A673 (cell line): ENCODE results near the gene FAM234B. TPM values are rescaled to one million over a fixed set of nuclear protein-coding genes. Genes with fewer than 3 reads are reported as not detected.

ENCODE experiments used
- BruUV-seq: library from RNA; stranded (reverse); fragments of 400-500 nt; replicated peaks from 2 replicates; lab custom pipeline; 2021; lab: Mats Ljungman, UMichigan
- CTCF ChIA-PET: fragments of 300-600 bp; sonication (Branson Sonifier 250); formaldehyde crosslinking; loops from one replicate; lab custom pipeline; 2022; ENCODE audit warnings: antibody characterized with exemption; lab: Charles Lee
- POLR2A ChIA-PET: fragments of 300-600 bp; sonication (Branson Sonifier 250); formaldehyde crosslinking; loops from one replicate; lab custom pipeline; 2022; ENCODE audit warnings: antibody characterized with exemption; ENCODE audit not compliant: low non-redundant PET; lab: Charles Lee
- DNase-seq: peaks from one replicate; pipeline ENCODE4 v3.0.0-alpha.2; 2015; ENCODE audit warnings: low spot score
- H3K27ac ChIP-seq: fragments of 200-600 bp; sonication (generic); 2 replicates; pipeline ENCODE4 v1.5.1; 2016; ENCODE audit warnings: mixed run types, low read depth, mild to moderate bottlenecking, mixed read lengths, antibody characterized with exemption, low read length; ENCODE audit not compliant: poor library complexity, severe bottlenecking
- H3K27me3 ChIP-seq: fragments of 200-600 bp; sonication (generic); replicated peaks from 2 replicates; pipeline ENCODE4 v1.6.1; 2017; ENCODE audit warnings: mixed run types, low read depth, mild to moderate bottlenecking, mixed read lengths, antibody characterized with exemption, low read length; ENCODE audit not compliant: insufficient read depth, poor library complexity
- H3K36me3 ChIP-seq: fragments of 200-600 bp; sonication (generic); 2 replicates; pipeline ENCODE4 v1.6.1; 2016; ENCODE audit warnings: mixed run types, mild to moderate bottlenecking, mixed read lengths, antibody characterized with exemption, low read length; ENCODE audit not compliant: insufficient read depth, poor library complexity, severe bottlenecking
- H3K4me1 ChIP-seq: fragments of 200-600 bp; sonication (generic); 2 replicates; pipeline ENCODE4 v1.6.1; 2017; ENCODE audit warnings: mixed run types, mild to moderate bottlenecking, mixed read lengths, antibody characterized with exemption, low read length; ENCODE audit not compliant: insufficient read depth, poor library complexity, severe bottlenecking
- H3K4me3 ChIP-seq: fragments of 200-600 bp; sonication (generic); 2 replicates; pipeline ENCODE4 v1.5.1; 2016; ENCODE audit warnings: low read depth, mixed run types, mild to moderate bottlenecking, mixed read lengths, low read length; ENCODE audit not compliant: poor library complexity, severe bottlenecking
- H3K9me3 ChIP-seq: fragments of 200-600 bp; sonication (generic); 2 replicates; pipeline ENCODE4 v1.6.1; 2016; ENCODE audit warnings: mixed run types, low read depth, mild to moderate bottlenecking, mixed read lengths, antibody characterized with exemption, low read length; ENCODE audit not compliant: poor library complexity, severe bottlenecking
- CTCF ChIP-seq: fragments of 300-800, 200-600 bp; sonication (generic); conservative IDR thresholded peaks from 2 replicates; pipeline ENCODE4 v1.5.1; 2017; ENCODE audit warnings: low read depth, mild to moderate bottlenecking, antibody characterized with exemption, low read length, moderate library complexity, mixed read lengths
- EZH2 ChIP-seq: fragments of 200-600 bp; sonication (generic); IDR thresholded peaks from 2 replicates; pipeline ENCODE4 v1.6.1; 2017; ENCODE audit warnings: borderline replicate concordance, low read depth, mild to moderate bottlenecking, mixed read lengths, antibody characterized with exemption, low read length; ENCODE audit not compliant: poor library complexity, severe bottlenecking
- intact Hi-C: fragments of 100-400 bp; cut with micrococcal nuclease; formaldehyde crosslinking; loops from one replicate; pipeline ENCODE4 v1.10.0; 2022; ENCODE audit not compliant: unreplicated experiment
- total RNA-seq: library from RNA; stranded (reverse); gene quantifications from 2 replicates; pipeline ENCODE4 v1.2.3, GENCODE V29; 2021

The FAM234B gene
- total RNA-seq, 1 experiment from 2014 or later, result 11.8 TPM

DNA sequence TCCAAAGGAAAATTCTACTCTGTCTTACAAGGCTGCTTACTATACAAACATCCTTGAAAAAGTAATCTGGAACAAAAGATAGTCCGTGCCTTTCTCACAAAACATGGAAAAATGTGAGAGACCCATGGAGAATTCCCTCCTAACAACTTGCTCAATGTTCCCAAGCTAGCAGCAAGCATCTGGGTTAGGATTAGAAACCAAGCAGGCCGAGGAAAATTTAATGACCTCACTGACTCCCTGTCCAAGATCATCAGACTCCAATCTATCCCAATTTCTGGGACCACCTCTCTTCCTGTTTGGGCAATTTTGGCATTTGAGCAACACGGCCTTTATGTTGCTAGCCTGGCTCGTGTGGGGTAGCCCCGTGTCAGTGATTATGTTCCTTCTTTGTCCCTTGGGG is 77.4 kb downstream of the FAM234B start:
- Histone ChIP-seq H3K9me3 (no peaks in the 10 kb centered on the region), H3K4me1 (no peaks in the 10 kb centered on the region), H3K36me3 (no peaks in the 10 kb centered on the region), H3K27me3 (no peaks in the 10 kb centered on the region), H3K4me3 (no peak overlapping the region), H3K27ac (no peak overlapping the region)
- BruUV-seq, result no TSS peak
- DNase-seq, result no peak
- POLR2A ChIA-PET, result no interaction called here
- intact Hi-C loops, result no loop called here
- no peak for TF ChIP-seq CTCF
- TF ChIP-seq EZH2, result no peak
- CTCF ChIA-PET, result no interaction called here

GRCh38 chr12:13124656-13125505 is 80.7 kb downstream of the FAM234B start:
- POLR2A ChIA-PET, result no interaction called here
- Histone ChIP-seq H3K4me1 (no peaks in the 10 kb centered on the region), H3K9me3 (no peaks in the 10 kb centered on the region), H3K36me3 (no peaks in the 10 kb centered on the region), H3K27me3 (no peaks in the 10 kb centered on the region), H3K27ac (no peak overlapping the region), H3K4me3 (no peak overlapping the region)
- CTCF ChIA-PET, result no interaction called here
- BruUV-seq, result no TSS peak
- DNase-seq, result peak; percentile 26
- intact Hi-C loops, result no loop called here
- TF ChIP-seq EZH2, result no peak
- no peak for TF ChIP-seq CTCF

DNA sequence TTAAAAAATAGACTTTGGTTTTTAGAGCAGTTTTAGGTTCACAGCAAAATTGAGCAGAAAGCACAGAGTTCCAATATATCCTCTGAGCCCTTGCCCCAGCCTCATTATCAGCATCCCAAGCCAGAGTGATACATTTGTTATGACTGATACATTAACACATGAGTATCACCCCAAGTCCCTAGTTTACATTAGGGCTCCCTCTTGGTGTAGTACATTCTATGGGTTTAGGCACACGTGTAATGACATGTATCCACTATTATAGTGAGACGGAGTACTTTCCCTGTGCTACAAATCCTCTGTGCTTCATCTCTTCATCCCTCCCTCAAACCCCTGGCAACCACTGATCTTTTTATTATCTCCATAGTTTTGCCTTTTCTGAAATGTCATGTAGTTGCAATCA is 81.8 kb downstream of the FAM234B start:
- Histone ChIP-seq H3K4me1 (no peaks in the 10 kb centered on the region), H3K36me3 (no peaks in the 10 kb centered on the region), H3K27ac (no peak overlapping the region), H3K9me3 (no peaks in the 10 kb centered on the region), H3K27me3 (no peaks in the 10 kb centered on the region), H3K4me3 (no peak overlapping the region)
- BruUV-seq, result no TSS peak
- no peak for DNase-seq
- CTCF ChIA-PET, result no interaction called here
- TF ChIP-seq EZH2, result no peak
- no peak for TF ChIP-seq CTCF
- POLR2A ChIA-PET, result no interaction called here
- intact Hi-C loops, result no loop called here
